Body of pancreas (tissue), 4 donors: ENCODE results near the gene COPB2.

Source experiments
- CTCF ChIP-seq, 7 experiments: fragments of 450-650 bp in 4 of 7; fragments of 200-600 bp in 3 of 7; sonication (generic) in 3 of 7; IDR thresholded peaks; one replicate each; pipeline ENCODE4 v1.5.1; 2016 to 2019; ENCODE audit warnings: antibody characterized with exemption in 7 of 7
- POLR2A ChIP-seq, 3 donors: fragments of 450-650 bp; IDR thresholded peaks; one replicate each; pipeline ENCODE4 v1.6.1; 2016; ENCODE audit warnings: antibody characterized with exemption in 3 of 3, mild to moderate bottlenecking in 2 of 3

GRCh38 chr3:139326707-139327106 lies 62.7 kb downstream of the COPB2 start:
- no peak for TF ChIP-seq CTCF (IDR thresholded peaks at IDR 0.05)
- TF ChIP-seq POLR2A (IDR thresholded peaks at IDR 0.05) = no peak
